Activated CD4-positive, CD25-positive, alpha-beta regulatory T cell treated with anti-CD3 and anti-CD28 coated beads, Interleukin-2, amount 50 U/mL, for 72 hours (primary cell): ENCODE data around the gene CHRFAM7A.
"Not testable (repeated sequence)": the region's sequence is repeated elsewhere in the genome, so short reads cannot be mapped to it uniquely, and the experiment has no call there.

ENCODE experiments used
- DNase-seq: peaks from one replicate; pipeline ENCODE4 v3.0.0; 2021

Gene CHRFAM7A

DNA sequence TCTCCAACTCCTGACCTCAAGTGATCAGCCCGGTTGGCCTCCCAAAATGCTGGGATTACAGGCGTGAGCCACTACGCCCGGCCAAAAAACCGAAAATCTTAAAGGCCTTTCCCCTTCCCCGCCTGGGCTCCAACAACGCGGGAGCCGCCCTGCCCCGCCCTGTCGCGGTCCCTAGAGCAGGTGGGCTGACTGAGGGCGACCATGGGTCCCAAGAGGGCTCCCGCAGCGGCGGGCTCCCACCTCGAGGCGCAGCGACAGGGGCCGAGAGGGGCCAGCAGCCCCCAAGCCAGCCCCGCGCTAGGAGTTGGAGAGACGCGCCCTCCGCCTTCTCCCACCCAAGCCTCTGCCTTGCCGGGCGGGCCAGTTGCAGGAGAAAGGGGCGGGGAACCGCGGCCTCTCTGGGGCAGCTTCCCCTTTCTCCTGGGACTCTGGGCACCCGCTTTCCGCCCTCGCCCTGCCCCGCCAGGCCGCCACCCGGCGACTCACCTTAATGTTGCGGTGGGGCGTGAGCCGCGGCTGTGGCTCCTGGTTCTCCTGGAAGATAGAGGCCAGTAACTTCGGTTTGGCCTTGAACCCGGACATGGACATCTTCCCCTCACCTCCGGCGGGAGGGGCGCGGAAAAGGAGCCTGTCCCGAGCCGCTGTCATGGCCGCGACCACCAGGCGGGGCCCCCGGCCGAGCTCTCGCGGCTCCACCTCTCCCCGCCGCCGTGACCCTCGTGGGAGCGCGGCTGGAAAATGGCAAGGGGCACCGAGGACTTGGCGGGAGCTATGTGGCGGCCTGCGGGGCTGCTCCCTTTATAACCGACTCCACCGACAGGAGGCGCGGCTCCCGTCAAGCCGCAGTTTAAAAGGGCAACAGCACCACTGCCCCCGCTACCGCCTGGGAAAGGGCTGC, at the start of gene CHRFAM7A:
TSS of gene CHRFAM7A (minus strand) at position 775 of the 898 bp plus-strand sequence. CDS start 10,189 bp downstream, outside the sequence.
- not testable (repeated sequence) for DNase-seq

DNA sequence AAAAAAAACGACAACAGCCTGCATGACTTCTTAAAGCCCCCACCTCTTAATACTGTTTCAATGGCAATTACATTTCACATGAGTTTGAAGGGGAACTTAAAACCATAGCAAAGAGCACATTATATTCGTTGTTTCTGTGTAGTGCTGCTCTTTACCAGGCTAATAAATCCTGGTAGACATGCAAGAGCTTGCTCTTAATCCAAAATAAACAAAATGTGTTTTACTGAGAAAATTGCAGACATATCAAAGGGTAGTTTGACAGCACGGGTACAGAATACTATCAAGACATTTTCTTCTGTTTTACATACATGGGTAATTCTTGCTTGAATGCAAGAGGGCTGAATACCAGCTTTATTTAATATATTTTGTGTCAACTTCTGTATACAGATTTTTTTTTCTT, 45.0 kb upstream of the CHRFAM7A start:
- not testable (repeated sequence) for DNase-seq

DNA sequence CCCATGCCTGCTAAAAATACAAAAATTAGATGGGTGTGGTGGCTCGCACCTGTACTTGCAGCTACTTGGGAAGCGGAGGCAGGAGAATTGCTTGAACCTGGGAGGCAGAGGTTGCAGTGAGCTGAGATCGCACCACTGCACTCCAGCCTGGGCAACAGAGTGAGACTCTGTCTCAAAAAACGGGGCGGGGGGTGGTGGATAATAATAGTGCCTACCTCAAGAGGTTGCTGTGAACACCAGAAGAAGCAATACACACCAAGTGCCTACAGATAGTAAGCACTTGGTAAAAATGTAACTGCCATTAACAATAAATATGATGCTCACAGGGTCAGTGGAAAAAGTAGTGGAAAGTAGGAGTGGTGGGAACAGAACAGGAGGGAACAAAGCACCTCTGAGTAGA, 42.5 kb upstream of the CHRFAM7A start:
- not testable (repeated sequence) for DNase-seq

DNA sequence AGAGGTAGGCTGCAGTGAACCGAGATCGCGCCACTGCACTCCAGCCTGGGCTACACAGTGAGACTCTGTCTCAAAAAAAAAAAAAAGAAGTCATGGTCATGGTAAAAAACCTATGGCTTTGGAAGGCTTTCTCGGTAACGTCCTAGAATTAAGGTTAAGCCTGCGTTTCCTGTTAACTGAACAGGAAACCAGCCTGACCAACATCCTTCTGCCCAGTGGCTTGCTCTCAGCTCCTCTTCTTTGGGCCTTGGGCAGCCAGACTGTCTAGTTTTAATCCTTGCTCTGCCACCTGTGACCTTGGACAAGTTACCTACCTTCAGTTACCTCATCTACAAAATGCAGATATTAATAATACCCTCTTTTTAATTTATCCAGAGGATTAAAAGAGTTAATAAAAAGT, 27.4 kb upstream of the CHRFAM7A start:
- not testable (repeated sequence) for DNase-seq

DNA sequence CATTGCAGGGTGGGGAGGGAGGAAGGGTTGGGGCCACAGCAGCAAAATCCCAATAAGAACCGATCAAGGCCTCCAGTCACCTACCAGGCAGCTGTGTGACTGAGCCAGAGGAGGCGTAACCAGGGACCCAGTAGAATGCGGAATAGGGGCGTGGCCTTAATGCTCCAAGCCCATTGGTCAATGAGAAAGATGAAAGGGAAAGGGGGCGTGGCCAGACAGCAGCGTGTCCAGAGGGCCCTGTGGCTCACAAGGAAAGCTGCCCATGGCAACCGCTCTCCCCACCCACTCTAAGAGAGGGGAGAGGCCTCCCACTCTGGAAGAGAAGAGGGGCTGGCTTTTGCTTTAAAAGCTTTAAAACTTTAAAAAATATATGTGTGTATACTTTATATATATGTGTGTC, 20.8 kb upstream of the CHRFAM7A start, which contains the start of gene GOLGA8R:
TSS of gene GOLGA8R (minus strand) at position 101 of the 400 bp plus-strand sequence. CDS start at position 3, 98 bp downstream.
- DNase-seq, result not testable (repeated sequence)

DNA sequence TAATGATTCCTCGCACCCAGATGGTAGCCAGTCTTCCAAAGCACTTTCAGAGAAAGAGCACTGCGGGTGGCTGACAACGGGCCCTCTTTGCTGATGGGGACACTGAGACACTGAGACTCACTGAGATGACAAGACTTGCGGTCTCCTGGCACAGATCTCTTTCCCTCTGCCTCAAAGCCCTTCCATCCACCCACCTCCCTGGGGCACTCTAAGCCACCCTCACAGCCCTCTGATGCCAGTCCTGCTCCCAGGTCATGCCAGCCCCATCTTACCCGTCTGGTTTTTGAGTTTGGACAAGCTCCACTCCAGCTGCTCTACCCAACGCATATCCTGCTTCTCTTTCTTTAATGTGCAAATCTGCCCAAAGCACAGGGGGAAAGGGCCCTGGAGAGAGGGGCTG, 14.3 kb upstream of the CHRFAM7A start:
- not testable (repeated sequence) for DNase-seq

DNA sequence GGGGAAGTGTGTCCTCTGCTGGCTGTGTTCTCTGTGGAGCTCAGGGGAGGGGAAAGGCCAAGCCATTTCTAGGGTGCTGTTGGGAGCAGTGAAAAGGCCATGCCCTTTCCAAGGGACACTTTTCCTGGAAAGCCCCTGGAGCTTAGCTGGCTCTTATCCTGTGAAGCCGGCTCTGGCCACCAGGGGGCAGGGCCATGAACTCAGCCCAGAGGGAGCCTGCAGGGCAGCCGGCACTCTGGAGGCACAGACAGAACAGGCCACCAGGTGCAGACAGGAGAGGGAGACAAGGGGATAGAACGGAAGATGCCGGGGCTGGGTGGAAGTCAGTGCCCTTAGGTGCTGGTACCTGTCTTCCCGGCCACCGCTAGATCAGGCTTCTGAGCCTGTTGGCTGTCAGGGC, 5.6 kb upstream of the CHRFAM7A start:
- DNase-seq, result peak; percentile 71

DNA sequence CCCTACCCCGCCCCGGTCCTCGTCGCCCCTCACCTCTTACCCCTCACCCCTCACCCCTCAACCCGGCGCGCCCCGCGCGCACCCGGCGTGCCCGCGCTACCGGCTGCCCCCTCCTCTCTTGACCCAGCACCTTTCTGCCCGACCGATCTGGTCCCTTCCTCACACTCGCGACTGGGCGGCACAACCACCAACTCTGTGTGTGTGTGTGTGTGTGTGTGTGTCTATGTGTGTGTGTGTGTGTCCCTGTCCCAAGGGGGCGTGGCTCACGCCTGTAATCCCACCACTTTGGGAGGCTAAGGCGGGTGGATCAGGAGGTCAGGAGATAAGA, 288 bp upstream of the CHRFAM7A start:
- DNase-seq, result not testable (repeated sequence)

DNA sequence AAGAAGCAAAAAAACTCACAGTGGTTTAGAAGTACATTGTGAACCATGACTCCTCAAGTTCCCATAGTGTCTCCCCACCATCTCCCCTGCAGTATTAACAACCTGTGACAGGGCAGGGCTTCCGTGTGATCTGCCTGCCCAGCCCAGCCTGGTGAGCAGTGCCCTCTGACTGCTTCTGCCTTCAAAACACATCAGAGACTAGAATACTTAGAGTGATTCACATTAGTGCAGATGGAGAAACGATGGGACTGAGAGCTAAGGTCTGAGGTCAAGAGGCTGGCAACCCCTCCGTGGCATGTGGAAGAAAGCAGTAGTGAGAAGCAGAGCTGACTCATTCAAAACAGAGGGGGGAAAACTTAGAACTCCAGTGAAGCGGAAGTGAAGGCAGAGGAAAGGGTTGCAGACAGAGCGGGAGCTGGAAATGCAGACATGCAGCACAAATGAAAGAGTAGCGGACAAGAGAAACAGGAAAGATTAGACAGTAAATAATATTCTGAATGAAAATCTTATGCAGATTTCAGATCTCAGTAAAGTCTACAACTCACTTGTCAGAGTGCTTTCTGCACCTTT, 6.9 kb downstream of the CHRFAM7A start:
- not testable (repeated sequence) for DNase-seq

DNA sequence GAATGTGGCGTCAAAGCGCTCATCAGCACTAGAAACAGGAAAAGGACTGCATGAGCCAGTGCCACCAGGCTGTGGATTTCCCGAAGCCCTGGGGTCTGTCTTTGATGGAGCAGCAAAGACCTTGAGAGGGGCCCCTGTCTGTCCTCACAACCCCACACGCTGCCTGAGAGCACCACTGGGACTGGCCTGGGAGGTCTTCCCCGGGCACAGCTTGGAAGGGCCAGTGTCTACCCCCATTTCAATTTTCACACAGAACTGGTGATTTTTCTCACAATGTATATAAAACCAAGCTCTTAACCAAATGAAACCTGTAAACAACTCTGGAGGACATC, 16.3 kb downstream of the CHRFAM7A start:
- not testable (repeated sequence) for DNase-seq

DNA sequence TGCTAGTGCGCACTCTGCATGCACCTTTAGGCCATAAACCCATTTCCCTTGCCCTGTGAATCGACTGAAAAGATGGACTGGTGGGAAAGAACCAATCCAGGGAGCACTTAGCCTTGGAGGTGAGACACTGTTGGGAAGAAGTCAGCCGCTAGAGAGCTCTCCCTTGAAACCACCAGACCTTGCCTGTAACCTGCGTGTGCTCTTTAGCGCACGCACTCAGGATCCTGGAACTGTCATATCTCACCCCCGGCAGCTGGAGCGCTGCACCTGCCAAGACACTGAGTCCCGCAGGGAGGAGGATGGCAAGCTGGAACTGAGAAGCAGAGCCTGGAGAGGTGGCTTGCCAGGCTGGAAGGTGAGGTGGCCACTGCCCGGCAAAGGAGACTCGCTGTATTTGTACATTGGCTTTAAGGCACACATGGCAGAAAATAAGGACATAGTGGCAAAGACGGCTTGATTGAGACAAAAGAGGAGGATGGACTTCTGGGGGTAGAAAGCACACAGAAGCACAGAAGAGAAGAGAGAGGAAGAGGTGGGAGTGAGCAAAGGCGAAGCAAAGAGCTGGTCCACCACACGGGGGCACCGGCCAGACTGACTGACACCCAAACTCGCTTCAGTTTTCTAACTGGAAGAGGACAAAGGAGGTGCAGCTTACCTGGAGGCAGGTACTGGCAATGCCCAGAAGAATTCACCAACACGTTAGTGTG, 16.8 kb downstream of the CHRFAM7A start:
- not testable (repeated sequence) for DNase-seq

DNA sequence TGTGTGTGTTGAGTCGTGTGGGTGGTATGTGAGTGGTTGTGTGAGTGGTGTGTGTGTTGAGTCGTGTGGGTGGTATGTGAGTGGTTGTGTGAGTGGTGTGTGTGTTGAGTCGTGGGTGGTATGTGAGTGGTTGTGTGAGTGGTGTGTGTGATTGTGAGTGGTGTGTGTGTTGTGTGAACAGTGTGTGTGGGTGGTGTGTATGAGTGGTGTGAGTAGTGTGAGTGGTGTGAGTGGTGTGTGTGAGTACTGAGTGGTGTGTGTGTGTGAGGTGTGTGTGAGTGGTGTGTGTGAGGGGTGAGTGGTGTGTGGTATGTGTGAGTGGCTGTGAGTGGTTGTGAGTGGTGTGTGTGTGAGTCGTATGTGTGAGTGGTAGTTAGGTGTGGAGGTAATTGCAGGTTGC, 17.5 kb downstream of the CHRFAM7A start:
- DNase-seq, result not testable (repeated sequence)

DNA sequence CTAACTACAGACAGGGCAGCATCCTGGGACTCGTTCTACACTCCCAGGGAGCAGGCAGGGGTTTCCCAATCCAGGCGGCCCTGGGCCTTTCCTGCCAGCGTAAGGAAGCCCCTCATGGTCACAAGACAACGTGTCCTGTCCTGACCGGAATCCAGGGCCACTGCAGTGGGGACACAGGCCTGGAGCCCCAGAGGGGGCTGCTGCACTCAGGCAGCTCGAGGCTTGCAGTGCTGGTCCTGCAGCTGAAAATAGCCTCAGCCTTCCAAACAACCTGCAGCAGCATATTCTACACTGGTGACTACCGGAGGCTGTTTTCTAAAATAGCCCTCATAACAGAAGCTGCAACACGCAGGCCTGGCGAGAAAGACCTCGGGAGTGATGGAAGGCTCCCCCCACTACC, 18.5 kb downstream of the CHRFAM7A start:
- DNase-seq, result not testable (repeated sequence)

DNA sequence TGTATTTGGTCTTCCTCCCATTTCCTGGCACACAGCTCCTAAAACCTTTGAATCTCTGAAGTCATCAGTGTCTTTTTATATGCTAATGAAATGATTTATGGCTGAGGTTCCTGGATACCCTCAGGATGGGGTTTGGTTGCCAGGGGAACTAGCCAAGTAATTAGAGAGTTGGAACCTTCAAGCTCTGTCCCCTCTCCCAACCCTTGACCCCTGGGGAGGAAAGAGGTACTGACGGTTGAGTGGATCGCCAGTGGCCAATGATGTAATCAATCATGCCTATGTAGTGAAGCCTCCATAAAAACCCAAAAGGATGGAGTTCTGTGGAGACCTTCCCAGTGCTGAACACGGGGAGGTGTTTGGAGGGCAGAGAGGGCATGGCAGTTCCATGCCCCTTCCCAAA, 25.1 kb downstream of the CHRFAM7A start:
- DNase-seq, result not testable (repeated sequence)

DNA sequence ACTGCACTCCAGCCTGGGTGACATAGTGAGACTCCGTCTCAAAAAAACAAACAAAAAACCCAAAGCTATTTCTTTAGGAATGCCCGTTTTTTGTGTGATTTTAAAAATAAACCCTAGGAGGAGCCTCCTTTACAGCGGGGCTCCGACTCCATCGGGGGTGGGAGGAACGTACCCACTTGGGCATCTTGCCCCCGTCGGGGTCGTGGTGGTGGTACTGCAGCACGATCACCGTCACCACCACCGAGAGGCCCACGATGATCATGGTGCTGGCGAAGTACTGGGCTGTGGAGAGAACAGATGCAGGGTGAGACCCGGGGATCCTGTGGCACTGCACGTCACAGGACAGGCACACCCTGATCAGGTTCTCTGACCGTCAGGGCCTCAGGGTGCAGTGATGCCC, 26.1 kb downstream of the CHRFAM7A start:
- DNase-seq, result not testable (repeated sequence)

DNA sequence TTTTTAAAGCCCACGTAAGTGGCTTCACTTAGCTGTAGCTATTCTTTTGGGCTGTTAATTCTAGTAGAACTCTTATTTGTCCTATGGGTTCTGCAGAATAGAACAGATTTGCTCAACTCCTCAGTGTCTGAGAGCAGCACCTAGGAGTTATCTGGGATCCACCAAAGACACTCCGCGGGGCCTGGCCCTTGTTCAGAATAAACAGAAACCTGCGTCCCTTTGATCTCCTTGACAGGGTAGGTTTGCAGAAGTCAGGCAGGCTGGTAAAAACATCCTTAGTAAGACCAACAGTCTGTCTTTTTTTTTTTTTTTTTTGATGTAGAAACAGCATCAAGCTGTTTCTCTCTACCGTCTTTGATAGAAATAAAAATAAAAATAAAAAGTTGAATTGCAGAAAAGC, 31.9 kb downstream of the CHRFAM7A start:
- not testable (repeated sequence) for DNase-seq

DNA sequence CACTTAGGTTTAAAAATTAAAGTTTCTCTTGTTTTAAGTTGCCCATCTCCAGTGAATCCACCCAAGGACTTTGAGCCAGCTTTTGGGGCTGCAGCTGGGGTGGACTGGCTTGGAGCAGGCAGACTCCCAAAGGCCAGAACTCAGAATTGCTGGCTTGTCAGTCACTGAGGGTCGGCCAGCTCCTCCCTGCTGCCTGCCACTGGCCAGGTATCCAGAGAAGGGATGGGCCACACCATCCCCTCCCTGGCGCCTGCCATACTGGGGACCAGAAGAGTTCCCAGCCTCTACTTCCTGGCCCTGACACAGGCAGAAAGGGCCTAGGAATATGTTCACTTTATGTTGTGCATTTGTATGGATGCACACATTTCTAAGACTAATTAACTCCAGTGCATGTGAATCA, 32.4 kb downstream of the CHRFAM7A start:
- DNase-seq, result not testable (repeated sequence)

DNA sequence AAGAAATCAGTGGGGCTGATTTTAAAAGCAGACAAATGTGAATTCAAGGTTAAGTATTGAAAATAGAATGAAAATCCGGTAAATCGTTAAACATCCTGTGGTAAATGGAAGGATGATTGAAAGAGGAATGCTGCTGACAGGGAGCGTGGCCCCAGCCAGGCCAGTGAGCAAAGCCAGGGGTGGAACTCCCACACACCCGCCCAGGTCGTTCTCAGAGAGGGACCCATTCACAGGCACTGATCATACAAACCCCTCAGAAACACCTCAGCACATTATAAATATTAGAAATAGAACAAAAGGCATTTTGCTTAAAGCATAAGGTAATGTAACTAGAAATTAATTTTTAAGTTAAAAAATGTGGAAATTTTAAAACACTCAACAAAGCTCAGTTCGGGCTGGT, 38.3 kb downstream of the CHRFAM7A start:
- not testable (repeated sequence) for DNase-seq

DNA sequence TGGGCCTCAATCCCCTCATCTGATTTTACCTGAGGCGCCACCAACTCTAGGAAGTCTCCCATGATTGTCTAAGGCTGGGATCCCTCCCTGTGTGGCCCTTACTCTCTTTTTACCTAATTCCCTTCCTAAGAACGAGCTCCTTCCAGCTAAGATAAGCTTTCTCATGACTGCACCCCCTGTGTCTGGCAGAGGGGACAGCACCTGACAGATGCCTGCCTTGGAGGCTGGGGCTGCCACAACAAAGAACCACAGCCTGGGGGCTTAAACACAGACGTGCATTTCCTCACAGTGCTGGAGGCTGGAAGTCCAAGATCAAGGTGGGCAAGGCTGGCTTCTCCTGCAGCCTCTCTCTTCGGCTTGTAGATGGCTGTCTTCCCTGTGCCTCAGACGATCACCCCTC, 43.5 kb downstream of the CHRFAM7A start:
- not testable (repeated sequence) for DNase-seq

DNA sequence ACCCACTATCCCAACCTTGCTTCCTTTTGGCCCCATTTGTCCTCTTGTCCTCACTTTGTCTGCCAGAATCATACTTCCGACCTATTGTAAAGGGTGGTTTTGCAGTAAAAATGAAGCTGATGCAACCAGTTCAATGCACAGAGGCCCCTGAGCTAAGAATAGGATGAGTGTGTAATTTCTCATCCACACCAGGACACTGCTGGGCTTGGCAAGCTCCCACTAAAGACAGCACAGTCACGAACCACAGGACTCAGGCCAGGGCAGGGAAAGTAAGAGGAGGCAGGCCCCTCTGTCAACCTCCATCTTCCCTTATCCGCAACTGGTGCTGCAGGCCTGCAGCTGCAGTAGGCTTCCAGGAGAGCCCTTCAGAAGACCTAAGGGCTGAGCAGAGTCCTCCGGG, 56.8 kb downstream of the CHRFAM7A start:
- not testable (repeated sequence) for DNase-seq

DNA sequence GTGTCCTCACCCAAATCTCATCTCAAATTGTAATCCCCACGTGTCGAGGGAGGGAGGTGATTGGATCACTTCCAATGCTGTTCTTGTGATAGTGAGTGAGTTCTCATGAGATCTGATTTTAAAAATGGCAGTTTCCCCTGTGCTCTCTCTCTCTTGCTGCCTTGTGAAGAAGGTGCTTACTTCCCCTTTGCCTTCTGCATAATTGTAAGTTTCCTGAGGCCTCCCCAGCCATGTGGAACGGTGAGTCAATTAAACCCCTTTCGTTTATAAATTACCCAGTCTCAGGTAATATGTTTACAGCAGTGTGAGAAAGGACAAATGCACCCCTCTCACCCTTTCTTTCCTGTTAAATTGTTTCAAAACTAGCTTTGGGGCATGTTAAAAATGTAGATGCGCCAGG, 59.2 kb downstream of the CHRFAM7A start:
- DNase-seq, result not testable (repeated sequence)

DNA sequence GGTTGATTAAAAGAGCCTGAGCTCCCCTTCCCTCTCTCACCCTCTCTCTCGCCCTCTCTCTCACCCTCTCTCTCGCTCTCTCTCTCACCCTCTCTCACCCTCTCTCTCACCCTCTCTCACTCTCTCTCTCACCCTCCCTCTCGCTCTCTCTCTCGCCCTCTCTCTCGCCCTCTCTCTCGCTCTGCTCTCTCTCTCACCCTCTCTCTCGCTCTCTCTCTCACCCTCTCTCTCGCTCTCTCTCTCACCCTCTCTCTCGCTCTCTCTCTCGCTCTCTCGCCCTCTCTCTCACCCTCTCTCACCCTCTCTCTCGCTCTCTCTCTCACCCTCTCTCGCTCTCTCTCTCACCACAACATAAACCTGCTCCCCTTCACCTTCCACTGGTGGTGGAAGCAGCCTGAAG, 67.2 kb downstream of the CHRFAM7A start:
- DNase-seq, result not testable (repeated sequence)

DNA sequence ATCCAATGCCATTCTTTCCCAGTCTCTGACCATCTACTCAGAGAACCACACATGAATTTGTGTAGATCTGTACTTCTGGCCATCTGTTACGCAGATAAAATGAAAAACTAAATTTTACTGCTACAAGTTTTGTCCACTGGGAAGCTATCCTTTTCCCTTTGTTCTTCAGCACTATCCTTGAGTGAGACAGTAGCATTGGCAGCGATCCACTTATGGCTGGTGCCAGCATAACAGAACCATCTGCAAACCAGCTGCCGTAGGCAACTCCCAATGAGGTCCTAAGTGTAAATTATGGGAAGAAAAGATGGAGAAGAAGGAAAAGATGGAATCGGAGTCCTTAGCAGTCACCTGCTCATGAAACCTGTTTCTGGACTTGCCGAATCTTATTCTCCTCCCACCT, 72.3 kb downstream of the CHRFAM7A start:
- DNase-seq, result not testable (repeated sequence)

DNA sequence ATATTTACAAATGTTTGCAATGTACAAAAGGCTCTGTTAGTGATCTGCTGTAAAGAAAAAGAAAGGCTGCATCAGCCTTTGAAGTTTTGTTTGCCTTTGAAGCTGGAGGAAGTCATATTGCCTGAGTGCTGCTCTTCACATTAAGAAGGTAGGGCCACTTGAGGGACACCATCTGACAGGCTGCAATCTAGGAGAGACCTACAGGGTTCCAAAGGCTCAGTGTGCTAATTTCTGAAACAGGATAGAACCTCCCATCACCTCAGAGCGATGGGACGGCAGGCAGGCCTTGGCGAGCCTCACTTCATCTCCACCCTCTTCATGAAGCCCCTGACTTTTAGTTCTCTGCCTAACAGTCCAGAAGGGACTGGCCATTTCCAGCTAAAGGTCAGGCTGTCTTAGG, 77.6 kb downstream of the CHRFAM7A start:
- not testable (repeated sequence) for DNase-seq
